H9 (cell line): ENCODE data around the gene FZD10. TPM values are rescaled to one million over a fixed set of nuclear protein-coding genes. Genes with fewer than 3 reads are reported as not detected.

Experiments
- DNase-seq: peaks from one replicate; pipeline ENCODE4 v3.0.0-alpha.2; 2017
- H2AFZ ChIP-seq: one replicate; pipeline ENCODE4 v1.6.1; 2013; ENCODE audit warnings: mild to moderate bottlenecking, low read length, control low read depth, moderate library complexity
- H2AK5ac ChIP-seq: 2 replicates; pipeline ENCODE4 v1.6.1; 2013; ENCODE audit warnings: low read length, control low read depth, mixed read lengths; ENCODE audit not compliant: insufficient read length
- H2BK120ac ChIP-seq: one replicate; pipeline ENCODE4 v1.6.1; 2013; ENCODE audit warnings: low read depth, mild to moderate bottlenecking, low read length, control low read depth, inconsistent platforms; ENCODE audit not compliant: poor library complexity, severe bottlenecking
- H2BK12ac ChIP-seq: 2 replicates; pipeline ENCODE4 v1.6.1; 2013; ENCODE audit warnings: low read length, control low read depth, mixed read lengths, low read depth; ENCODE audit not compliant: insufficient read length
- H2BK15ac ChIP-seq: 2 replicates; pipeline ENCODE4 v1.6.1; 2013; ENCODE audit warnings: low read depth, low read length, control low read depth
- H2BK20ac ChIP-seq: one replicate; pipeline ENCODE4 v1.6.1; 2013; ENCODE audit warnings: low read depth, mild to moderate bottlenecking, low read length, control low read depth, inconsistent platforms; ENCODE audit not compliant: poor library complexity, severe bottlenecking
- H2BK5ac ChIP-seq: 2 replicates; pipeline ENCODE4 v1.6.1; 2013; ENCODE audit warnings: low read length, control low read depth, mixed read lengths; ENCODE audit not compliant: insufficient read length
- H3K14ac ChIP-seq: 2 replicates; pipeline ENCODE4 v1.6.1; 2013; ENCODE audit warnings: low read length, control low read depth; ENCODE audit not compliant: insufficient read depth
- H3K18ac ChIP-seq: 2 replicates; pipeline ENCODE4 v1.6.1; 2013; ENCODE audit warnings: low read depth, mild to moderate bottlenecking, mixed read lengths, low read length, control low read depth; ENCODE audit not compliant: insufficient read length
- H3K23ac ChIP-seq: 2 replicates; pipeline ENCODE4 v1.6.1; 2013; ENCODE audit warnings: low read length, control low read depth, mixed read lengths, low read depth; ENCODE audit not compliant: insufficient read length
- H3K23me2 ChIP-seq: 2 replicates; pipeline ENCODE4 v1.6.1; 2013; ENCODE audit warnings: low read depth, mild to moderate bottlenecking, mixed read lengths, low read length, control low read depth; ENCODE audit not compliant: insufficient read length, poor library complexity, severe bottlenecking
- H3K27ac ChIP-seq: 2 replicates; pipeline ENCODE4 v1.5.1; 2013; ENCODE audit warnings: low read length, control low read depth, mixed read lengths, low read depth; ENCODE audit not compliant: insufficient read length
- H3K27me3 ChIP-seq: 2 replicates; pipeline ENCODE4 v1.6.1; 2013; ENCODE audit warnings: low read length, control low read depth, inconsistent platforms; ENCODE audit not compliant: insufficient read depth
- H3K4ac ChIP-seq: 2 replicates; pipeline ENCODE4 v1.6.1; 2013; ENCODE audit warnings: low read depth, mild to moderate bottlenecking, control low read depth, inconsistent platforms, low read length, moderate library complexity
- H3K4me1 ChIP-seq: 2 replicates; pipeline ENCODE4 v1.6.1; 2013; ENCODE audit warnings: low read length, control low read depth, inconsistent platforms; ENCODE audit not compliant: insufficient read depth
- H3K4me2 ChIP-seq: 2 replicates; pipeline ENCODE4 v1.6.1; 2013; ENCODE audit warnings: low read length, control low read depth, mixed read lengths; ENCODE audit not compliant: insufficient read length, insufficient read depth
- H3K56ac ChIP-seq: 2 replicates; pipeline ENCODE4 v1.6.1; 2013; ENCODE audit warnings: low read depth, mild to moderate bottlenecking, mixed read lengths, low read length, control low read depth; ENCODE audit not compliant: insufficient read length
- H3K79me1 ChIP-seq: 2 replicates; pipeline ENCODE4 v1.6.1; 2013; ENCODE audit warnings: low read depth, mild to moderate bottlenecking, moderate library complexity, low read length, control low read depth, inconsistent platforms; ENCODE audit not compliant: insufficient read depth, poor library complexity, severe bottlenecking
- H3K79me2 ChIP-seq: 2 replicates; pipeline ENCODE4 v1.6.1; 2013; ENCODE audit warnings: low read length, control low read depth, inconsistent platforms; ENCODE audit not compliant: insufficient read depth
- H3K9ac ChIP-seq: 2 replicates; pipeline ENCODE4 v1.6.1; 2013; ENCODE audit warnings: low read length, control low read depth, mixed read lengths; ENCODE audit not compliant: insufficient read length; ENCODE audit errors: extremely low read depth
- H3K9me3 ChIP-seq: one replicate; pipeline ENCODE4 v1.6.1; 2013; ENCODE audit warnings: low read depth, low read length, inconsistent platforms; ENCODE audit not compliant: control insufficient read depth
- H3T11ph ChIP-seq: one replicate; pipeline ENCODE4 v1.6.1; 2013; ENCODE audit warnings: mild to moderate bottlenecking, low read length, control low read depth, inconsistent platforms
- H4K20me1 ChIP-seq: one replicate; pipeline ENCODE4 v1.6.1; 2013; ENCODE audit not compliant: control insufficient read depth, insufficient read length, insufficient read depth
- H4K5ac ChIP-seq: 2 replicates; pipeline ENCODE4 v1.6.1; 2013; ENCODE audit warnings: low read depth, mild to moderate bottlenecking, mixed read lengths, low read length, control low read depth; ENCODE audit not compliant: insufficient read length
- H4K8ac ChIP-seq: replicated peaks from 2 replicates; pipeline ENCODE4 v1.6.1; 2013; ENCODE audit warnings: low read length, control low read depth, mixed read lengths, low read depth; ENCODE audit not compliant: insufficient read length
- H4K91ac ChIP-seq: 2 replicates; pipeline ENCODE4 v1.6.1; 2013; ENCODE audit warnings: low read depth, mild to moderate bottlenecking, moderate library complexity, mixed read lengths, low read length, control low read depth; ENCODE audit not compliant: insufficient read length
- H3K27ac Mint-ChIP-seq, 3 experiments: 2 replicates in 2 of 3; 3 replicates in 1 of 3; pipeline ENCODE4 v1.8.0; 2020 to 2021; ENCODE audit warnings: mixed read lengths in 3 of 3, mild to moderate bottlenecking in 1 of 3, moderate library complexity in 1 of 3
- H3K27me3 Mint-ChIP-seq: 2 replicates; pipeline ENCODE4 v1.8.0; 2021; ENCODE audit warnings: low read depth, mild to moderate bottlenecking, moderate library complexity, mixed read lengths
- H3K36me3 Mint-ChIP-seq, 3 experiments: 2 replicates in 2 of 3; 3 replicates in 1 of 3; pipeline ENCODE4 v1.8.0; 2020 to 2021; ENCODE audit warnings: low read depth in 3 of 3, mixed read lengths in 3 of 3; ENCODE audit not compliant: insufficient read depth in 1 of 3
- H3K4me1 Mint-ChIP-seq, 2 experiments: 2 replicates each; pipeline ENCODE4 v1.8.0; 2020; ENCODE audit warnings: mixed read lengths in 2 of 2
- H3K4me3 Mint-ChIP-seq, 2 experiments: 2 replicates in 1 of 2; 3 replicates in 1 of 2; pipeline ENCODE4 v1.8.0; 2020 to 2021; ENCODE audit warnings: mild to moderate bottlenecking in 2 of 2, mixed read lengths in 2 of 2, moderate library complexity in 1 of 2
- H3K9me3 Mint-ChIP-seq, 2 experiments: 2 replicates in 1 of 2; 3 replicates in 1 of 2; pipeline ENCODE4 v1.8.0; 2020; ENCODE audit warnings: mild to moderate bottlenecking in 2 of 2, mixed read lengths in 2 of 2, moderate library complexity in 1 of 2
- WGBS: extraction: QIAGEN DNeasy Blood & Tissue Kit; methylation state at CpG from one replicate; pipeline ENCODE4 v1.1.7; 2013; ENCODE audit warnings: missing lambda C conversion rate, low lambda C conversion rate, mixed read lengths; ENCODE audit not compliant: insufficient read length; ENCODE audit errors: extremely low coverage; 5-methylcytosine and 5-hydroxymethylcytosine counted together
- total RNA-seq: library from RNA; stranded (reverse); gene quantifications from 2 replicates; pipeline ENCODE4 v1.2.1, GENCODE V29; 2021
- TF ChIP-seq, protein P1 (sequence below): fragments of 200-600 bp; sonication (generic); conservative IDR thresholded peaks from 3 replicates; pipeline ENCODE4 v1.8.0; 2021; ENCODE audit warnings: antibody characterized with exemption, mild to moderate bottlenecking

Gene FZD10
- total RNA-seq, 1 experiment from 2014 or later: 1.0 TPM

- Histone ChIP-seq H3K79me2 (no peaks in the 10 kb centered on the region), H2BK12ac (no peak overlapping the region), H3K23me2 (peaks cover 19% of the 10 kb centered on the region), H2AK5ac (no peak overlapping the region), H3K27me3 (peaks cover 60% of the 10 kb centered on the region), H3K9me3 (no peaks in the 10 kb centered on the region), H4K8ac (no peak overlapping the region), H3T11ph (no peak overlapping the region), H2BK15ac (no peak overlapping the region), H3K79me1 (no peaks in the 10 kb centered on the region), H3K27ac (no peak overlapping the region), H3K4me2 (no peak overlapping the region), H4K91ac (no peak overlapping the region), H3K9ac (no peak overlapping the region), H4K20me1 (no peaks in the 10 kb centered on the region), H4K5ac (no peak overlapping the region), H2BK5ac (no peak overlapping the region), H2BK120ac (no peak overlapping the region), H3K56ac (no peak overlapping the region), H3K4ac (no peak overlapping the region), H3K14ac (no peak overlapping the region), H2BK20ac (no peak overlapping the region), H3K4me1 (peaks cover 6% of the 10 kb centered on the region), H3K23ac (no peak overlapping the region), H3K18ac (no peak overlapping the region), H2AFZ (no peak overlapping the region)
- Mint-ChIP-seq H3K36me3 (no peaks in the 10 kb centered on the region; a peak in 1 of 7 replicates), H3K27me3 (peaks cover 47% of the 10 kb centered on the region), H3K4me3 (no peak overlapping the region; a peak in 2 of 5 replicates), H3K27ac (no peak overlapping the region), H3K9me3 (no peaks in the 10 kb centered on the region; a peak in 1 of 5 replicates), H3K4me1 (peaks cover 8 to 12% of the 10 kb centered on the region in 2 experiments)
- no peak for DNase-seq
- no CpG with 5 or more reads among the region's 15 CpGs for WGBS
- TF ChIP-seq, protein P1, sequence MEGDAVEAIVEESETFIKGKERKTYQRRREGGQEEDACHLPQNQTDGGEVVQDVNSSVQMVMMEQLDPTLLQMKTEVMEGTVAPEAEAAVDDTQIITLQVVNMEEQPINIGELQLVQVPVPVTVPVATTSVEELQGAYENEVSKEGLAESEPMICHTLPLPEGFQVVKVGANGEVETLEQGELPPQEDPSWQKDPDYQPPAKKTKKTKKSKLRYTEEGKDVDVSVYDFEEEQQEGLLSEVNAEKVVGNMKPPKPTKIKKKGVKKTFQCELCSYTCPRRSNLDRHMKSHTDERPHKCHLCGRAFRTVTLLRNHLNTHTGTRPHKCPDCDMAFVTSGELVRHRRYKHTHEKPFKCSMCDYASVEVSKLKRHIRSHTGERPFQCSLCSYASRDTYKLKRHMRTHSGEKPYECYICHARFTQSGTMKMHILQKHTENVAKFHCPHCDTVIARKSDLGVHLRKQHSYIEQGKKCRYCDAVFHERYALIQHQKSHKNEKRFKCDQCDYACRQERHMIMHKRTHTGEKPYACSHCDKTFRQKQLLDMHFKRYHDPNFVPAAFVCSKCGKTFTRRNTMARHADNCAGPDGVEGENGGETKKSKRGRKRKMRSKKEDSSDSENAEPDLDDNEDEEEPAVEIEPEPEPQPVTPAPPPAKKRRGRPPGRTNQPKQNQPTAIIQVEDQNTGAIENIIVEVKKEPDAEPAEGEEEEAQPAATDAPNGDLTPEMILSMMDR: no peak
Measured at GRCh38 chr12:130157998-130158753, 4.1 kb upstream of the FZD10 start.
